ENCODE results near the gene ST3GAL4.
"Not testable (repeated sequence)": the region's sequence is repeated elsewhere in the genome, so short reads cannot be mapped to it uniquely, and the experiment has no call there.

ST3GAL4 gene

DNA sequence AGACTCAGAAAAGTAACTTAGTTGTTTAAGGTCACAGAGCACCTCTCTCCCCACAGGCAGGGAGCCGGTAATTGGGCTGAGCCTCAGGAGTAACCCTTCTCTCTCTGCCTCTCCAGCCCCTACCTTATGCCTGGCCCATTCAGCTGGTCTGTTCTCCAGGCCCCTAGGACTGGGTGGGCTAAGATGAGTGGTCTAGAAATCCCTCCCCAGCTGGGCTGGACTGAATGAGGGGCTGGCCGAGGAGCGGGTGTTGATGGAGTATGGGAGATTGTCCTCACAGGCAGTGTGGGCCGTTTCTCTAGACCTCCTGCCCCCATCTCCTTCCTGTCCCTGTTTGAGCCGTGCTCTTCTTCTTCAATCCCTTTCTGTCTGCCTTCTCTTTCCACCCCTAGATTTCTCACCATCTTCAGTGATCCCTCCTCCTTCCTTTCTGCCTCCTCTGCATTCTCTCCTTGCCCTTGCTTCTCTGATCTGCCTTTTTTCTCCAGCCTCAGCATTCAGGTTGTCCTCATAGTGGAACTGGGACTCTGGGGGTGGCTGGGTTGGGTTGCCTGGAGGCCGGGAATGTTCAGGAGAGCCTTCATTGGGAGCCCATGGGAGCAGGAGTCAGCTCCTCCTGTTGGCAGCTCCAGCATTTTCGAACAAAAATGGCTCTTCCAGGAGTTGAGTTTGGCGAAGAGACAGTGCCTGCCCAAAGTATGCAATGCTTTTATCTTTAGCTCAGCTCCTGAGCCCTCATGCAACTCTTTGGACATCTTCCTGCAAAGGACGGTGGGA is 7.6 kb downstream of the ST3GAL4 start:
- DNase-seq (ENCODE audit: low read depth, low spot score) = no peak

DNA sequence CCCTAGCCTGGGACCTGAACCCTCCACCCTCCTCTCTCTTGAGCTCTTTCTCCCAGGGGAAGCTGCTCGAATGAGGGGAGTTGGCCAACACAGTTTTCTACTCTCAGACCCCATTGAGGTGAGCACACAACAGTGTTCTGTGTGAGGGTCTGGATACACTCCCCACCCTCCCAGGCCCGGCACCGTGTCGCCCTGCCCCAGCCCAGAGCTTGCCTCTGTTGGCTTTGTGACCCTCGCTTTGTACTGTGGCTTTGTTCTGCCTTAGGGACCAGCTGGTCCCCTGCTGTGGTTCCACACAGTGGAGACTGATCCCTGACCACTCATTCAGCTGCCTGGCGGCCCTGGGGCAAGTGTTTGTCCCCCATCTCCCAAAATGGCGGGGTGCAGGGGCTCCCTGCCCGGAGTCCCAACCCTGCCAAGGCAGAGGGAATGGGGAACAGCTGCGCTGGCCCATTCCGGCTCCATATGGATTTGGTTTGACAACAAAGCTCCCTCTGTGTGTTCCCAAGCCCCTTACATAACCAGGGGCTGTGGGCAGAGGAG is 8.3 kb downstream of the ST3GAL4 start:
- no peak for DNase-seq (ENCODE audit: low read depth, low spot score)

DNA sequence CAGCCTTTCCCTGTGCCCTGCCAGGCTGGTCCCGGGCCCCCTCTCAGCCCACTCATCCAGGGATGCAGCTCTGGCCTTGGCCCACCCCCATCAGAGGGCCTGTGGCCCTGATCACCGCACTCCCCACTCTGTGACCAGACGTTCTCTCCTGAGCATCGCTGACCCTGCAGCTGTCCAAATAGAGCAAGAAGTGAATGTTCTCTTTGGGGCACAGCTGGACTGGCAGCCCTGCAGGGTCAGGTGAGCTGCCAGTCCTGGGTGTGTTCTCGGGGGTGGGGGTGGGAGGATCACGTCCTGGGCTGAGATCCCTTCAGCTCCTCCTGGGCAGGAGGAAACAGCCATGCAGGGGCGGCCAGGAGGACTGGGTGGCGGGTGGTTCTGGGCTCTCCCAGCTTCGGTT is 9.2 kb downstream of the ST3GAL4 start:
- DNase-seq (ENCODE audit: low read depth, low spot score) = not testable (repeated sequence)

- DNase-seq (ENCODE audit: low read depth, low spot score) = not testable (repeated sequence)
Measured at GRCh38 chr11:126365508-126365907, 10.0 kb downstream of the ST3GAL4 start.

DNA sequence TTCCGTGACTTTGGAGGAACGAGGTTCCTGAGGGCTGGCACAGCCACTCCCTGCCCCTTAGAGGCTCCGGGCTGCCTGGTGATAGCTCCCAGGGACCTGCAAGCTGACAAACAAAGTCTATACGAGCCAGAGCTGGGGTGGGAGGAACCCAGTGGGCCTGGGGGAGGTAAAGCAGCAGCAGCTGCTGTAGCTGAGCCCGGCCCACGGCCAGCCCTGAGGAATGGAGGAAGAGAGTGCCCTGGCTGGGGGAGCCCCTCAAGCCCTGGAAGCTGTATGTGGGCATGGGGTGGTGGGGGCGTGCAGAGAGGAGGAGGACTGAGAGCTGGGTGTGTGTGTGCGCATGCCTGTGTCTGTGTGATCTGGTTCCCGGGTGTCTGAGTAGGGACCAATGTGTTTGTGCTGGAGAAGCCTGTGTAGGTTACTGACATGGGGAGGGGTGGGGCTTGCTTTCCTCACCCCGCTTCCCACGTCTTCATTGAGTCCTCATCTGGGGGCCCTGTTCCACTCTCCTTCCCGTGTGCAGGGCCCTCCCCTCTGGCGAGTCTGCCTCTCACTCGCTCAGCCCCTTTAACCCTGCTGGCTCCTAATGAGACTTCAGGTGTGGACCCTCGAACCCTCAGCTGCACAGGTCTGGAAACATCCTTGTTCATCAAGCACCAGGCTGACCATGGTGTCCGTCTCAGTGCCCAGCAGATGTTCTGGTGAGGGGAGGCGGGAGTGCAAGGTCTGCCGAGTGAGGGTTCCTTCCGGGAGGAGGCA is 10.8 kb downstream of the ST3GAL4 start:
- DNase-seq (ENCODE audit: low read depth, low spot score) = no peak

DNA sequence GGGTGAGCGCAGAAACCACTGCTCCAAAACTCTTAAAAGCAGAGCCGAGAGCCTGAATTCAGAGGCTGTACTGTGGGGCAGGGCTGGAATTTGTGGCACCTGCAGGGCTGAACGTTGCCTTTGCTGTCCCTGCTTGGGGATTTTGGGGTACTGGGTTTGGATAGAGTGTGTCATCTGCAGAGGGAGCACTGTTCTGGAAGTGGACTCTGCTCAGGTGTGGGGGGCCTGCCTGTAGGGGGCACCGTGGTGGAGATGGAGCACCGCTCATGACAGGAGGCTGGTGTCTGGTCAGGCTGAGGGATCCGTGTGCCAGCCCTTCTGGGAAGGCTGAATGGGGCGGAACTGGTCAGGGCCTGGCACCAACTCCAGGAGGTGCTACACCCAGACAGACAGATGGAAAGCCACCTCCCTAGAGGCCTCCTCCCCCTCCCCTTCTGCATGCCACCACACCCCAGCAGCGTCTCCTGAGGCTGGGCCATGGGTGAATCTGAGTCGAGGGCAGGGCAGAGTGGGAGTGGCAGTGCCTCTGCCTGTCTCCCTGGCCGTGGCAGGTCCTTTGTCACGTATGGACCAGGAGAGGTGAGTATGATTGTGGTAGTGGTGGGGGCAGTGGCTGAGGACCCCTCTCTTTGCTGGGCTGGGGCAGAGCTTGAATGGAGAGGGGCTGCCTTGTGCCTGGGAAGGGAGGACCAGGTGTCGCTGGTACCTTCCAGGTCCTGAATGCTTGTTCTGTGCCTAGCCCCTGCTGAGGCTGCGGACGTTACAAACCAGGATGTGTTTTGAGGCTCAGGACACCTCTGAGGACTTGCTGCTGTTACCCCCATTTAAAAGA is 11.6 kb downstream of the ST3GAL4 start:
- not testable (repeated sequence) for DNase-seq (ENCODE audit: low read depth, low spot score)

- DNase-seq (ENCODE audit: low read depth, low spot score) = not testable (repeated sequence)
Measured at GRCh38 chr11:126367806-126368205, 12.3 kb downstream of the ST3GAL4 start.

DNA sequence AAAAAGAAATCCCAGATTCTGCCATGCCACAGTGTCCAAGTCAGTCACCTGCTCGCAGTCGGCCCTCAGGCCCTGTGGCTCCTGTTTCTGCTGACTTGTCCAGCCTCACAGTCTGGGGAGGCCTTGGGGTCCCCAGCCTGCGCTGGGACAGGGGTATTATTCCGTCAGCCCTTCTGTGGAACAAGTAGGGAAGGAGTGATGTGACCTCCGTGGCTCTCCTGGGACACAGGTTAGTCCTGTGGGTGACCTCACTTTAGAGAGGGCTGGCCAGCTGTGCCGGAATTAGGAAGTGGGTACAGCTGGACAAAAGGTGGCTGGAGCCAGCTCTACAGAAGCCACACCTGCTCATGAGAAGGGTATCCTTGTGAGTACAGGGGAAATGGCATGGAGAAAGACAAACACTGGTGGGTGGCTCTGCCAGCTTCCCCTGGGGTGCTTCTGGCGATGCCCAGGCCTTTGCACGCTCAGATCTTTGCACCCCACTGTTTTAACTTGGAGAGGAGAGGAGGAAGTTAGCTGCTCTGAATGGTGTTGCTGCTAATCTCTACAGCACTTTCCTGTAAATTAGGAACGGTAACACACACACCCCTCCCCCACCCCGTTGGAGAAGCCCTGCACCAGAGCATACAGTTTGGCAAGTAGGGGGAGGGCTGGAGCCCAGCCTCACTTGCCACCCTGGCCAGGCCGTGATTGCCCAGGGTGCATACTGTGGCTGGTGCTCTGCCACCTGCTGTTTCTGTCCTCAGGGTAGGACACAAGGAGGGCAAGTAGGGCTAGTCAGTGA is 13.0 kb downstream of the ST3GAL4 start:
- not testable (repeated sequence) for DNase-seq (ENCODE audit: low read depth, low spot score)

DNA sequence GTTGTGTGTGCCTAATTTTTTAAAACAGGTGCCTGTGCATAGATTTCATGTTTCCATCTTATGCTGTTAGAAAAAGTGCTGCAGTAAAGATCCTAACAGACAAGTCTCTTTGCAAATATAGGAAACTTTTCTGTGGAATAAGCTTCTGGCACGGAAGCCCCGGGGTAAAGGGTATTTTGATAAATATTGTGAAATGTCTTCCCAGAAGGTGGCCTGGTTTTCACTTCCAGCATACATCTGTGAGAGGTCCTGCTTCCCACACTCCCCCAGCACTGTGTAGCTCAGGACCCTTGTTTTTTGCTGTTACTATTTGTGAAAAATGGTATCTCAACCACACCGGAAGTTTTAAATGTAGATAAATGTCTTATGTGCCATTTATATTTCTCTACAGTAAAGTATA is 14.5 kb downstream of the ST3GAL4 start:
- no peak for DNase-seq (ENCODE audit: low read depth, low spot score)

DNA sequence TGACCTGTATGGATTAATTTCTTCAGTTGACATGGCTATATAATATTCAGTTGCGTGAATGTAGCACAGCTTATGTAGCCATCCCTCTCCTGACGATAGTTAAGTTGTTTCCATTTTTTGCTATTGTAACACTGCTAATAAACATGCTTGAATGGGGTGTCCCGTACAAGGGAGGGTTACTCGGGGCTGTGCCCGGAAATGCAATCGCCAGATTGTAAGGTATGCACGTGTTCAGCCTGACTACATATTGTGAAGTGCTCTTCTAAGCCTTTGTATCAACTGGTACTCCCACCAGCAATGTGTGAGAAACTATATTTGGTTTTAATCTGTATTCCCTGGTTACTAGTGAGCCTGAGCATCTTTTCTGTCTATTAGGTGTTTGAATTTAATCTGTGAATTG is 16.1 kb downstream of the ST3GAL4 start:
- no peak for DNase-seq (ENCODE audit: low read depth, low spot score)

GRCh38 chr11:126373389-126374066 is 18.0 kb downstream of the ST3GAL4 start:
- DNase-seq (ENCODE audit: low read depth, low spot score) = not testable (repeated sequence)

DNA sequence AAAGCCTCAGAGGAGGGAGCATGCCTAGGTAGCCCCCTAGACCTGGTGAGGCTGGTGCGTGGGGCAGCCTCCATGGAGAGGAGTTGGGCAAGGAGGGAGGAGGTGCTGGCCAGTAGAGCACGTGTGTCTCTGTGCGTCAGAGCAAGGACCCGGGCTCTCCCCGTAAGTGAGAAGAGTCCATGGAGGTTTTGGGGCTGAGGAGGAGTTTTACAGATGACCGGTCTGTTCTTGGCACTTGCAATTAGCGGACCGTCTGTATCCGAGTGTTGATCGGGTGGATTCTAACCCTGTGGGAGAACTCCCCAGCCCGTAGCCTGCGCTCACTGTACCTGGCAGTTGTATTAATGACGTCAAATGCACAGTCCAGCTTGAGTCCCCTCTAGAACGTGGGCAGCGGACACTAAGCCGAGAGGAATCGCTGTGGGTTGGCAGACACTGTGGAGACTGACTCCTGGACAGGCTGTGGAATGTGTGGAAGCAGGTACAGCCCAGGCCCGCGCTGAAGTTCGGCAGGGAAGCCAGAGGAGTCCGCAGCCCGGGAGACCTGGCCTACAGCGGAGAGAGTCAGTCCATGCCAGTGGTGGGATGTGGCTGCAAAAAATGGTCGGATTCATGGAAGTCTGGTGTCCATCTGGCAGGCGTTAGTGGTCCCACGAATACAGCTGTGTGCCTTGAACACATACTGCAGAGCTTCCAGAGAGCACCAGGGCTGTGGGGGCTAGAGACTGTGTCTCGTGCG is 19.2 kb downstream of the ST3GAL4 start:
- DNase-seq (ENCODE audit: low read depth, low spot score) = not testable (repeated sequence)

GRCh38 chr11:126375726-126376125 is 20.2 kb downstream of the ST3GAL4 start:
- no peak for DNase-seq (ENCODE audit: low read depth, low spot score)

DNA sequence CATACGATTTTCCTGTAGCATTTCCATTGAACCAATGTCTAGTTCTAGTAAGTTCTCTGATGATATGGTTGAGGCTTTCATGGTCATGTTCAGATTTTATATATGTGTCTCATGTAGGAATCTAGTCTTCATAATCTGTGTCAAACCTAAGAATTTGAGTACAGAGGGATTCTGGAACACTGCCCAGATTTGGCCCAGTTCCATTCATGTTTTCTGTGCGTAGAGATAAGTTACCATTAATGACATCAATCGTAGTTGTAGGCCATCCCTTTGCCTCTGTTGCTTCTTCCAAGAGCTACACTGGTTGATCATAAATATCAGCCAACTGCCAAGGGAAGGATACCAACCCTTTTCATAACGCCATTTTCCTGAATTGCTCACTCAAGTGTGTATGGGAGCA is 23.3 kb downstream of the ST3GAL4 start:
- DNase-seq (ENCODE audit: low read depth, low spot score) = no peak

- DNase-seq (ENCODE audit: low read depth, low spot score) = no peak
Measured at GRCh38 chr11:126380909-126381308, 25.4 kb downstream of the ST3GAL4 start.

DNA sequence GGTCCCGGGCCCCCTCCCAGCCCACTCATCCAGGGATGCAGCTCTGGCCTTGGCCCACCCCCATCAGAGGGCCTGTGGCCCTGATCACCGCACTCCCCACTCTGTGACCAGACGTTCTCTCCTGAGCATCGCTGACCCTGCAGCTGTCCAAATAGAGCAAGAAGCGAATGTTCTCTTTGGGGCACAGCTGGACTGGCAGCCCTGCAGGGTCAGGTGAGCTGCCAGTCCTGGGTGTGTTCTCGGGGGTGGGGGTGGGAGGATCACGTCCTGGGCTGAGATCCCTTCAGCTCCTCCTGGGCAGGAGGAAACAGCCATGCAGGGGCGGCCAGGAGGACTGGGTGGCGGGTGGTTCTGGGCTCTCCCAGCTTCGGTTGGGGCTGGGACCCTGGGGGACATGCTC is 26.5 kb downstream of the ST3GAL4 start:
- not testable (repeated sequence) for DNase-seq (ENCODE audit: low read depth, low spot score)

GRCh38 chr11:126382641-126383040 is 27.2 kb downstream of the ST3GAL4 start:
- not testable (repeated sequence) for DNase-seq (ENCODE audit: low read depth, low spot score)

DNA sequence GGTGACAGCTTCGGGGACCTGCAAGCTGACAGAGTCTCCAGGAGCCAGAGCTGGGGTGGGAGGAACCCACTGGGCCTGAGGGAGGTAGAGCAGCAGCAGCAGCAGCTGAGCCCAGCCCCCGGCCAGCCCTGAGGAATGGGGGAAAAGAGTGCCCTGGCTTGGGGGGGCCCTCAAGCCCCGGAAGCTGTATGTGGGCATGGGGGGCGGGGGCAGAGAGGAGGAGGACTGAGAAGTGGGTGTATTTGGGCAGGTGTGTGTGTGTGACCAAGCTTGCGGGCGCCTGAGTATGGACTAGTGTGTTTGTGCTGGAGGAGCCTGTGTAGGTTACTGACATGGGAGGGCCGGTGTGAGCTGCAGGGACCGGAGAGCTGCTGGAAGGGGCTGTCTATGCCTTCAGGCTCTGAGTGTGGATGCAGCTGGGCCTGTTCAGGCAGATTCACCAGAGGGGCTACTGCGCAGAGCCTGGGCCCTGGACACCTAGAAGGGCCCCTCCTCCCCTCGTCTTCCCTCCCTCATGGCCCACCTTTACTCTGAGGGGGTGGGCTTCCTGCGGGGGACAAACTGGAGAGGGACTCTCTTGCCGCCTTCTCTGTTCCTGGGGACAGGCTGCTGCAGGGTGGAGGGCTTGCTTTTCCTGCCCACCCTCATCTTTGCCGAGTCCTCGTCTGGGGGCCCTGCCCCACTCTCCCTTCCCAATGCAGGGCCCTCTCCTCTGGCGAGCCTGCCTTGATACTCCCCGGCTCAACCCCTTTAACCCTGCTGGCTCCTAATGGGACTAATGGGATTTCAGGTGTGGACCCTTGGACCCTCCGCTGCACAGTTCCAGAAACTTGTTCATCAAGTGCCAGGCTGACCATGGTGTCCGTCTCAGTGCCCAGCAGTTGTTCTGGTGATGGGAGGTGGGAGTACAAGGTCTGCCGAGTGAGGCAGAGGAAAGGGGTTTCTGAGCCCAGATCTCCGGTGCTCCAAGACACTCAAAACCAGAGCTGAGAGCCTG is 28.2 kb downstream of the ST3GAL4 start:
- DNase-seq (ENCODE audit: low read depth, low spot score) = no peak
